ENCODE data around the gene KSR2. TPM values are rescaled to one million over a fixed set of nuclear protein-coding genes. Genes with fewer than 3 reads are reported as not detected.

KSR2 gene
- total RNA-seq, 1 experiment from 2014 or later: 1.3 TPM

DNA sequence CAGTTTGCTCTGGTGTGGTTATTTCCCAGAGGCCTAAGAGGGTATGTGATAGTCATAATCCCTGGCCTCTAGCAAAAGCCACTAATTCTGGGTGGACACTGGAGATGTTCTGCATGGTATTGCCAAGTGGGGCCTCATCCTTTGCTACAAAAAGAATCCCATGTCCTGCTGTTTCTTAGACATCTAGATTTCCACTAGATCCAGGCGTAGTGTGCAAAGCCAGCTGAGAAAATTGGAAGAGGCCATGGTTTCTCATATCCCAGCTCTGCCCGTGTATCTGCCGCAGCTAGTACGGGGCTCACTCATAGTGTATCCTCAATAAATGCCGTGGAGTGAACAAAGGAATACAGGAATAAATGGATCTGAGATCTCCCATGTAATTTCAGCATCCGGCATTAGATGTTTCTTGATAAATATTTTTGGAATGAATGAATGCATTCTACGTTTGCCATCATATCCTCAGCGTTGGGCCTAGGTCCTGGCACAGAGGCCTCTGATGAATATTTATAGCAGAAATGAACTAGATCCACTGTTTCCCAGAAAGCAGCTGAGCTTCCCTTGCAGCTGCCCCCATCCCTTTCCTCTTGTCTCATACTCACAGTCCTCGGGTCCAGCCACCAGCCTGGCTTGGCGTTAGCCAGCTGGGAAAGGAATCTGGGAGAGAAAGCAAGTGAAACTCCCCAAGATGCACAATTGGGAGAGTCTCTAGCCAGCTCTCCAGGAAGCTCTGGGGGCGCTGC lies 531.1 kb downstream of the KSR2 start:
- no peak overlapping the region for H3K4me2 ChIP-seq (ENCODE audit: insufficient read depth, insufficient read length, low read length)
- H2BK12ac ChIP-seq (ENCODE audit: insufficient read length, low read depth, low read length): no peak overlapping the region
- no peaks in the 10 kb centered on the region for H3K9me3 ChIP-seq (ENCODE audit: control insufficient read depth, low read depth, low read length)
- no peaks in the 10 kb centered on the region for H3K4me1 ChIP-seq (ENCODE audit: insufficient read depth, low read length)
- no peak overlapping the region for H3K27ac ChIP-seq (ENCODE audit: insufficient read length, low read depth, low read length)
- Mint-ChIP-seq H3K36me3 (ENCODE audit: insufficient read depth in 1 of 3, low read depth in 3 of 3) (no peaks in the 10 kb centered on the region), H3K27ac (no peak overlapping the region), H3K4me3 (no peak overlapping the region), H3K4me1 (no peaks in the 10 kb centered on the region), H3K9me3 (no peaks in the 10 kb centered on the region), H3K27me3 (ENCODE audit: low read depth) (no peaks in the 10 kb centered on the region)
- no peaks in the 10 kb centered on the region for H3K79me2 ChIP-seq (ENCODE audit: insufficient read depth, low read length)
- H3K27me3 ChIP-seq (ENCODE audit: insufficient read depth, low read length): no peaks in the 10 kb centered on the region
- no peak overlapping the region for H2BK120ac ChIP-seq (ENCODE audit: low read depth, low read length, poor library complexity, severe bottlenecking)
- H2AK5ac ChIP-seq (ENCODE audit: insufficient read length, low read length): no peak overlapping the region
- no peak overlapping the region for H4K5ac ChIP-seq (ENCODE audit: insufficient read length, low read depth, low read length)
- no peak overlapping the region for H3K23ac ChIP-seq (ENCODE audit: insufficient read length, low read depth, low read length)
- no peaks in the 10 kb centered on the region for H3K79me1 ChIP-seq (ENCODE audit: insufficient read depth, low read depth, low read length, poor library complexity, severe bottlenecking)
- H4K8ac ChIP-seq (replicated peaks; ENCODE audit: insufficient read length, low read depth, low read length): no peak overlapping the region
- H3K4ac ChIP-seq (ENCODE audit: low read depth, low read length): no peak overlapping the region
- H2AFZ ChIP-seq (ENCODE audit: low read length): no peak overlapping the region
- no peak for TF ChIP-seq CTCF (conservative IDR thresholded peaks at IDR 0.05)
- H4K91ac ChIP-seq (ENCODE audit: insufficient read length, low read depth, low read length): no peak overlapping the region
- no peaks in the 10 kb centered on the region for H3K23me2 ChIP-seq (ENCODE audit: insufficient read length, low read depth, low read length, poor library complexity, severe bottlenecking)
- no peak overlapping the region for H2BK5ac ChIP-seq (ENCODE audit: insufficient read length, low read length)
- H3K56ac ChIP-seq (ENCODE audit: insufficient read length, low read depth, low read length): no peak overlapping the region
- no peak for DNase-seq
- no peak overlapping the region for H3T11ph ChIP-seq (ENCODE audit: low read length)
- WGBS (ENCODE audit: extremely low coverage, insufficient read length, low lambda C conversion rate): no CpG with 5 or more reads among the region's 11 CpGs
- peaks cover 4% of the 10 kb centered on the region for H4K20me1 ChIP-seq (ENCODE audit: control insufficient read depth, insufficient read depth, insufficient read length)
- H3K14ac ChIP-seq (ENCODE audit: insufficient read depth, low read length): no peak overlapping the region
- H2BK20ac ChIP-seq (ENCODE audit: low read depth, low read length, poor library complexity, severe bottlenecking): no peak overlapping the region
- H3K9ac ChIP-seq (ENCODE audit: extremely low read depth, insufficient read length, low read length): no peak overlapping the region
- no peak overlapping the region for H2BK15ac ChIP-seq (ENCODE audit: low read depth, low read length)
- H3K18ac ChIP-seq (ENCODE audit: insufficient read length, low read depth, low read length): no peak overlapping the region

Measured in H9 (cell line).